ENCODE data around the gene EIF4ENIF1.

DNA sequence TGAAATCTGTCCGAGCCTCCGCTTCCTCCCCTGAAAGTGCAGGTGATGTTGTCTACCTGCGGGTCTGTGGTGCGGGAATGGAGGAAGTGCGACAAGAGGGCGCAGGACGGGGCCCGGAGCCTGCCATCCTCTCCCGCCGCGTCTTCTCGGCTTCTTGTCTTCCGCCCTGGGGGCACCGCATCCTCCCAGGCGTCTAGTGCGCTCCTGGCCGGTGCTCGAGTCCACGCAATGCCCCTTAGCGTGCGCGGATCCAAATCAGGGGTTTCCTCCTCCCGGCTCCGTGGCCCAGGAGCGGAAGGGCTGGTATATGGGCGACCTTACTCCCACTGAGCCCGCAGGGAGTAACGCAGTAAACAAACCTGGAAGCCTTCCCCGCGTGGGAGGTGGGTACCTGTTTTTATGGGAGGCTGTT, 7.1 kb upstream of the EIF4ENIF1 start:
- TF ChIP-seq, protein P1, sequence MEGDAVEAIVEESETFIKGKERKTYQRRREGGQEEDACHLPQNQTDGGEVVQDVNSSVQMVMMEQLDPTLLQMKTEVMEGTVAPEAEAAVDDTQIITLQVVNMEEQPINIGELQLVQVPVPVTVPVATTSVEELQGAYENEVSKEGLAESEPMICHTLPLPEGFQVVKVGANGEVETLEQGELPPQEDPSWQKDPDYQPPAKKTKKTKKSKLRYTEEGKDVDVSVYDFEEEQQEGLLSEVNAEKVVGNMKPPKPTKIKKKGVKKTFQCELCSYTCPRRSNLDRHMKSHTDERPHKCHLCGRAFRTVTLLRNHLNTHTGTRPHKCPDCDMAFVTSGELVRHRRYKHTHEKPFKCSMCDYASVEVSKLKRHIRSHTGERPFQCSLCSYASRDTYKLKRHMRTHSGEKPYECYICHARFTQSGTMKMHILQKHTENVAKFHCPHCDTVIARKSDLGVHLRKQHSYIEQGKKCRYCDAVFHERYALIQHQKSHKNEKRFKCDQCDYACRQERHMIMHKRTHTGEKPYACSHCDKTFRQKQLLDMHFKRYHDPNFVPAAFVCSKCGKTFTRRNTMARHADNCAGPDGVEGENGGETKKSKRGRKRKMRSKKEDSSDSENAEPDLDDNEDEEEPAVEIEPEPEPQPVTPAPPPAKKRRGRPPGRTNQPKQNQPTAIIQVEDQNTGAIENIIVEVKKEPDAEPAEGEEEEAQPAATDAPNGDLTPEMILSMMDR (conservative IDR thresholded peaks at IDR 0.05): no peak
- peak; percentile 0; the same call in 1 of the 2 replicates for TF ChIP-seq ZFX (IDR thresholded peaks at IDR 0.05)
